ENCODE measurements around the gene NAA15.
"Not testable (repeated sequence)": the region's sequence is repeated elsewhere in the genome, so short reads cannot be mapped to it uniquely, and the experiment has no call there.

NAA15 gene

GRCh38 chr4:139311909-139312308 is 10.6 kb downstream of the NAA15 start:
- no peak for DNase-seq (ENCODE audit: low read depth in 2 of 2)
- H3K4me3 ChIP-seq (replicated peaks in 1 of 2; ENCODE audit: low read depth in 2 of 2, low read length in 2 of 2), result no peak overlapping the region
- no peak for TF ChIP-seq CTCF (IDR thresholded peaks at IDR 0.05; ENCODE audit: low read depth, low read length)

- DNase-seq (ENCODE audit: low read depth in 2 of 2), result no peak
- no peak overlapping the region for H3K4me3 ChIP-seq (replicated peaks in 1 of 2; ENCODE audit: low read depth in 2 of 2, low read length in 2 of 2)
- no peak for TF ChIP-seq CTCF (IDR thresholded peaks at IDR 0.05; ENCODE audit: low read depth, low read length)
Observed at GRCh38 chr4:139312552-139313332, 11.4 kb downstream of the NAA15 start.

GRCh38 chr4:139313414-139313813 is 12.1 kb downstream of the NAA15 start:
- not testable (repeated sequence) for H3K4me3 ChIP-seq (replicated peaks in 1 of 2; ENCODE audit: low read depth in 2 of 2, low read length in 2 of 2); DNase-seq (ENCODE audit: low read depth in 2 of 2)

- H3K4me3 ChIP-seq (replicated peaks in 1 of 2; ENCODE audit: low read depth in 2 of 2, low read length in 2 of 2), result no peak overlapping the region
- no peak for TF ChIP-seq CTCF (IDR thresholded peaks at IDR 0.05; ENCODE audit: low read depth, low read length)
- no peak for DNase-seq (ENCODE audit: low read depth in 2 of 2)
Observed at GRCh38 chr4:139314047-139314800, 12.9 kb downstream of the NAA15 start.

- no peak overlapping the region for H3K4me3 ChIP-seq (replicated peaks in 1 of 2; ENCODE audit: low read depth in 2 of 2, low read length in 2 of 2)
- TF ChIP-seq CTCF (IDR thresholded peaks at IDR 0.05; ENCODE audit: low read depth, low read length), result no peak
- DNase-seq (ENCODE audit: low read depth in 2 of 2), result no peak
Observed at GRCh38 chr4:139315221-139315675, 13.9 kb downstream of the NAA15 start.

- no peak overlapping the region for H3K4me3 ChIP-seq (replicated peaks in 1 of 2; ENCODE audit: low read depth in 2 of 2, low read length in 2 of 2)
- TF ChIP-seq CTCF (IDR thresholded peaks at IDR 0.05; ENCODE audit: low read depth, low read length), result no peak
- no peak for DNase-seq (ENCODE audit: low read depth in 2 of 2)
Observed at GRCh38 chr4:139316733-139317132, 15.4 kb downstream of the NAA15 start.

GRCh38 chr4:139317635-139318034 is 16.3 kb downstream of the NAA15 start:
- DNase-seq (ENCODE audit: low read depth in 2 of 2), result no peak
- no peak for TF ChIP-seq CTCF (IDR thresholded peaks at IDR 0.05; ENCODE audit: low read depth, low read length)
- no peak overlapping the region for H3K4me3 ChIP-seq (replicated peaks in 1 of 2; ENCODE audit: low read depth in 2 of 2, low read length in 2 of 2)

All from cardiac fibroblast (primary cell).